ENCODE measurements around the gene RASSF1. TPM values are rescaled to one million over a fixed set of nuclear protein-coding genes. Genes with fewer than 3 reads are reported as not detected.

RASSF1 gene
- polyA plus RNA-seq, 1 donor from 2014 or later = 51.4 TPM

DNA sequence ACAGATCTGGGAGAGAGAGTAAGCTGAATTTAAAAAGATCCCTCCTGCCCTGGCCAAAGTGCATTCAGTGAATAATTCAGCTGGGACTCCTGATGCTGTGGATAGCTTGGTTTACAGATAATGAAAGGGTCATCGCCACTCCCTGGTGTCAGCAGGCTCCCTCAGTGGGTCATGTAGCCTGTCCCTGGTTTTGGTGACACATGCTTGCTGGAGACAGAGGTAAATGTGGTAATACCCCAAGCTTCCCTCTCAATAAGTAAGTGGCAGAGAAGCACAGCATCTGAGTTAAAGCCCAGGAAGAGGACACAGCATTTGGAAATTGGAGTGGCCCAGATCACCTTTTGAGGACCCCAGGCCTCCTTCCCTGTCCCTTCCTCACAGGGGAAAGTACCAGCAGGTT, 16.8 kb upstream of the RASSF1 start:
- no peaks in the 10 kb centered on the region for H3K36me3 ChIP-seq (ENCODE audit: insufficient read depth, low read length)
- H3K9me2 ChIP-seq (ENCODE audit: insufficient read depth, low read length) = no peaks in the 10 kb centered on the region
- peak overlapping the region; percentile 95 for H3K9ac ChIP-seq (ENCODE audit: low read length)
- H4K20me1 ChIP-seq (ENCODE audit: insufficient read depth) = peaks cover 9% of the 10 kb centered on the region
- H3K9me3 ChIP-seq (ENCODE audit: low read length) = no peaks in the 10 kb centered on the region
- H3K27ac ChIP-seq (ENCODE audit: low read length) = no peak overlapping the region
- H3F3A ChIP-seq (ENCODE audit: insufficient read depth, low read length, poor library complexity, severe bottlenecking) = no peaks in the 10 kb centered on the region
- no peak overlapping the region for H2AFZ ChIP-seq (ENCODE audit: low read depth, low read length)
- TF ChIP-seq EZH2 (IDR thresholded peaks at IDR 0.05; ENCODE audit: borderline replicate concordance, insufficient read depth, low read length, poor library complexity, severe bottlenecking) (no peak), REST (IDR thresholded peaks at IDR 0.05; ENCODE audit: borderline replicate concordance) (no peak), EP300 (conservative IDR thresholded peaks at IDR 0.05; ENCODE audit: poor library complexity, severe bottlenecking) (no peak), SMC3 (conservative IDR thresholded peaks at IDR 0.05; ENCODE audit: poor library complexity) (no peak), TAF1 (IDR thresholded peaks at IDR 0.05; ENCODE audit: low read depth) (no peak), CTCF (IDR thresholded peaks at IDR 0.05; ENCODE audit: poor library complexity, severe bottlenecking) (no peak), RAD21 (conservative IDR thresholded peaks at IDR 0.05) (no peak), MXI1 (conservative IDR thresholded peaks at IDR 0.05; ENCODE audit: poor library complexity, severe bottlenecking) (no peak), POLR2AphosphoS5 (IDR thresholded peaks at IDR 0.05) (no peak)
- H3K4me3 ChIP-seq (ENCODE audit: low read length) = peak overlapping the region; percentile 94
- H3K4me2 ChIP-seq (ENCODE audit: low read length) = peak overlapping the region; percentile 73
- peaks cover 38% of the 10 kb centered on the region for H3K79me2 ChIP-seq (replicated peaks; ENCODE audit: insufficient read depth, low read length)
- no peaks in the 10 kb centered on the region for H3K27me3 ChIP-seq (ENCODE audit: insufficient read depth, low read depth, low read length)

- TF ChIP-seq EZH2 (IDR thresholded peaks at IDR 0.05; ENCODE audit: borderline replicate concordance, insufficient read depth, low read length, poor library complexity, severe bottlenecking) (no peak), EP300 (conservative IDR thresholded peaks at IDR 0.05; ENCODE audit: poor library complexity, severe bottlenecking) (no peak), TAF1 (IDR thresholded peaks at IDR 0.05; ENCODE audit: low read depth) (no peak), CTCF (IDR thresholded peaks at IDR 0.05; ENCODE audit: poor library complexity, severe bottlenecking) (no peak), SMC3 (conservative IDR thresholded peaks at IDR 0.05; ENCODE audit: poor library complexity) (no peak), RAD21 (conservative IDR thresholded peaks at IDR 0.05) (no peak), MXI1 (conservative IDR thresholded peaks at IDR 0.05; ENCODE audit: poor library complexity, severe bottlenecking) (no peak), REST (IDR thresholded peaks at IDR 0.05; ENCODE audit: borderline replicate concordance) (no peak), POLR2AphosphoS5 (IDR thresholded peaks at IDR 0.05) (no peak)
- peak overlapping the region; percentile 73 for H3K4me2 ChIP-seq (ENCODE audit: low read length)
- peak overlapping the region; percentile 21 for H3K9ac ChIP-seq (ENCODE audit: low read length)
- H2AFZ ChIP-seq (ENCODE audit: low read depth, low read length) = no peak overlapping the region
- peaks cover 38% of the 10 kb centered on the region for H3K79me2 ChIP-seq (replicated peaks; ENCODE audit: insufficient read depth, low read length)
- peak overlapping the region; percentile 94 for H3K4me3 ChIP-seq (ENCODE audit: low read length)
- no peaks in the 10 kb centered on the region for H3F3A ChIP-seq (ENCODE audit: insufficient read depth, low read length, poor library complexity, severe bottlenecking)
- peaks cover 9% of the 10 kb centered on the region for H4K20me1 ChIP-seq (ENCODE audit: insufficient read depth)
- H3K36me3 ChIP-seq (ENCODE audit: insufficient read depth, low read length) = no peaks in the 10 kb centered on the region
- no peaks in the 10 kb centered on the region for H3K9me2 ChIP-seq (ENCODE audit: insufficient read depth, low read length)
- H3K9me3 ChIP-seq (ENCODE audit: low read length) = no peaks in the 10 kb centered on the region
- H3K27me3 ChIP-seq (ENCODE audit: insufficient read depth, low read depth, low read length) = no peaks in the 10 kb centered on the region
- no peak overlapping the region for H3K27ac ChIP-seq (ENCODE audit: low read length)
Observed at GRCh38 chr3:50356553-50356952, 15.9 kb upstream of the RASSF1 start.
